HL-60/S4 treated with retinoic acid at 250 ng/mL for 4 days and 3 days (cell line): ENCODE results near the gene SORL1.
"Not testable (repeated sequence)": the region's sequence is repeated elsewhere in the genome, so short reads cannot be mapped to it uniquely, and the experiment has no call there.

Experiments
- in situ Hi-C: fragments of 300-500 bp; cut with MboI; formaldehyde crosslinking; loops from 2 replicates; pipeline ENCODE4 v1.7.0; 2022; ENCODE audit warnings: low sequenced_read_pairs

The SORL1 gene

DNA sequence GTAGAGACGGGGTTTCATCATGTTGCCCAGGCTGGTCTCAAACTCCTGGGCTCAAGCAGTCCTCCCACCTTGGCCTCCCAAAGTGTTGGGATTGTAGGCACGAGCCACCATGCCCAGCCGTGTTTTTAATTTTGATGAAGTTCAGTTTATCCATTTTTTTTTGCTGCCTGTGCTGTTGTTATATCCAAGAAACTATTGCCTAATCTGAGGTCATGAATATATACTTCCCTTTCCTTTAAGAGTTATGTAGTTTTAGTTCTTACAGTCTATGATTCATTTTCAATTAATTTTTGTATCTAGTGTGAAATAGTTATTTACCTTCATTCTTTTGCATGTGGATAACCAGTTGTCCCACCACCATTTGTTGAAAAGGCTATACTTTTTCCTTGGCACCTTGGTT lies 50.9 kb downstream of the SORL1 start:
- in situ Hi-C loops = no loop called here

DNA sequence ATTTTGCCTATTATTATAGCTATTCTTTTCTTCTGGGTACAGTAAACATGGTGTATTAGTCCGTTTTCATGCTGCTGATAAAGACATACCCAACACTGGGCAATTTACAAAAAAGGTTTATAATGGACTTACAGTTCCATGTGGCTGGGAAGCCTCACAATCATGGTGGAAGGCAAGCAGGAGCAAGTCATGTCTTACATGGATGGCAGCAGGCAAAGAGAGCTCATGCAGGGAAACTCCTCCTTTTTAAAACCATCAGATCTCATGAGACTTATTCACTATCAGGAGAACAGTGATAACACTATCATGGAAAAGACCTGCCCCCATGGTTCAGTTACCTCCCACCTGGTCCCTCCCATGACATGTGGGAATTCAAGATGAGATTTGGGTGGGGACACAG lies 54.1 kb downstream of the SORL1 start:
- in situ Hi-C loops = not testable (repeated sequence)

DNA sequence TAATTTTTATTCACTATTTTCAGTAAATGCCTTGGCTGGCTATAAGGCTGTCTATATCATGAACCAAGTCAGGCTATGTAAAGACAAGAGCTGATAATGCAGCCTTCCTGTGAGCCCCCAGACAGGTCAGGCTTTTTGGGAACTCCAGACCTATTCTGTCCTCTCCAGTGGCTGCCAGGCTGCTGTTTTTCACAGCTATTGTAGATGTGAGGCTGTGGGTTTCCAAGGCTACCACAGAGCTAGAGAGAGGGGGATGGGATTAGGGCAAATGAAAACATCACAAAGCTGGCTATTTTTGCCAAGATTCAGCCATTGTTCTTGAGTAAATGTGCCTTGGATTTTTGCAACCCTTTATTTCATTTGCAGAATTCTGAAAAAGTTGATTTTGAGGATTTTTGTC lies 56.3 kb downstream of the SORL1 start:
- in situ Hi-C loops = no loop called here

GRCh38 chr11:121510438-121510837 lies 58.3 kb downstream of the SORL1 start:
- in situ Hi-C loops = no loop called here

DNA sequence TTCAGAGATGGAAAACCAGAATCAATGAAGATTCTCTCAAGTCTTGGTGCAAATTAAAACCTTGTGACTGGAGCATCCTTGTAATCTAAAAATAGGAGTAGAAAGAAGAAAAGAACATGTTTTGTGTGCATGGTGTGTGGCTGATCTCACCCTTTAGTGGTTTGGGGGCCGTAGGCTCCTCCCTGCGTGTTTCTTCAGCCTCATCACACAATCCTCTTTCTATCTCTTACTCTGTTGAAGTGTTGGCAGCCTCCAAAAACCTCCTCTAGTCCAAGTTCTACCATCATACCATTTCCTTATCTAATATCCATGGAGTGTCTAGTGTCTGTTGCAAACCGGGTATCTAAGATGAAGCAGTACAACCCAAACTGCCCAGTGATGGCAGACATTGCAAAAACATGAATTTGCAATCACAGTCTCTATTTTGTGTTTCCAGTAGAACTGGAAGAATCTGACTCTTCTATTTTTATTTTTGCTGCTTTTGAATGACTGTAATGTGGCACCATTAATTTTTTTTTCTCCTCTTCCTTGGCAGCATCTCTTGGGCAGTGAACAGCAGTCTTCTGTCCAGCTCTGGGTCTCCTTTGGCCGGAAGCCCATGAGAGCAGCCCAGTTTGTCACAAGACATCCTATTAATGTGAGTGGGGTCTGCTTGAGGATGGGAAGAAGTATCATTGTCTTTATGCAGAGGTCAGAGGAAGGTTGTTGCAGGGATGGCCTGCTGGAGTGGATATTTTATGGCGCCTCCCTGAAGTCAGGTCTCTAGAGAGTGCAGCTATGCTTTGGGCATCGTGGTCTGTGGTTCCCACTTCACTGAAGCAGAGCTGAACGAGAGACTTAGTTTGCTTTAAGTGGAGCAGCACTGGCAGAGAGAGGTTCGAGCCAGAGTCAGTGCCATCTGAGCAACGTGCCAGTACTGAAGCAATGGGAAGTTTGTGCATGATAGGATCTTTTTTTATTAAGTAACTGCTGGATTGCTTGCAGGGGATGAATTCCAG lies 60.7 kb downstream of the SORL1 start:
- in situ Hi-C loops = no loop called here

DNA sequence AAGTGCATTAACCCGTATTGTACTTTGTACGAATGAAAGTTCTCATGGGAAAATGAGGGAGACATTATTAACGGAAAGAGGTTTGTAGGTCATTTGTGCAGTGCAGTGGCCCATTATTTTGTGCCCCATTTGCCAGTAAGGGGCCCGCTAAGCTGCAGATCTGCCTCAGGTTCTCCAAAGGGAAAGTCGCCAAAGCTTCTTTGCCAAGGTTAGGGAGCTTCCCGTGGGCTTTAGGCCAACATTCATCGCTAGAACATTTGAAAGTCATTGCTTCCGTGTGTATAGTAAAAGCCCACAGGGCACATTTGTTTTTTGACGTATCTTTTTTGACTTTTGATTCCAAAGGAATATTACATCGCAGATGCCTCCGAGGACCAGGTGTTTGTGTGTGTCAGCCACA lies 61.7 kb downstream of the SORL1 start:
- in situ Hi-C loops = no loop called here

DNA sequence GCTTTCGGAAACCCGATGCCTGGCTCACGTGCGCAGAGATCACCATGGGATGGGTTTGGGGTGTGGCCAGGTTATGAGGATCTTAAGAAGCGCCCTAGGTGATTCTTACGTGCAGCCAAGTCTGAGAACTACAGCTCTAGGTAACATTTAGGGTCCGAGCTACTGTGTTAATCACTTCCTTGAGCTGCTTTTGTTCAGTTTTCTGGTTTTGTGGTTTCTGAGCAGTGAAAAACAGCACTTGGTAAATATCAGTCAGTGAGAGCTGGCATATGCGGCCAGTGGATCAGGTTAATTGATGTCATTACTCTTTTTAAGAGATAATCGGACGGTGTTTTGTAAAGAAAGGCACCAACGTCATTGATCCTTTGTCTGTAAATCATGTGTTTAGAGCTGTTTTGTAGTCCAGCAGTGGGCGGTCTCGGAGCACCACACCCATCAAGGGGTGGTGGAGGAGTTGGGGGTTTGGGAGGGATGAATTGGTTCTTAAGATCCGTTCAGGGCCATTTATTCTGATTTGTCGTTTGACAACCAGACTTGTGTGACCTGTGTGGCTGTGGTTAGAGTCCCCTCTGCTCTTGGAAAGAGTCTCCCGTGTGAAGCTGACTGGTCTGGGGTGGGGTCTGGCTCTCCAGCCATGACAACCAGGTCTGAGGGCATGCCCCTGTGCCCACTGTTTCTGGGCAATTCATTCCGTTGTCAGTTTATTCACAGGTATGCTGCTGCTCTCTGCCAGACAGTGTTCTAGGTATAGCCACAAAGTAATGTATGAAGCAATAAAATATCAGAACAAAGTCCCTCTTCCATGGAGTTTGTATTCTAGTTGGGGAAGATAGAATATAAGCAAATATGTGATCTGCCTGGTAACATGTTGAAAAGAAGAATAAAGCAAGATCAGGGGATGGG lies 62.6 kb downstream of the SORL1 start:
- in situ Hi-C loops = no loop called here

DNA sequence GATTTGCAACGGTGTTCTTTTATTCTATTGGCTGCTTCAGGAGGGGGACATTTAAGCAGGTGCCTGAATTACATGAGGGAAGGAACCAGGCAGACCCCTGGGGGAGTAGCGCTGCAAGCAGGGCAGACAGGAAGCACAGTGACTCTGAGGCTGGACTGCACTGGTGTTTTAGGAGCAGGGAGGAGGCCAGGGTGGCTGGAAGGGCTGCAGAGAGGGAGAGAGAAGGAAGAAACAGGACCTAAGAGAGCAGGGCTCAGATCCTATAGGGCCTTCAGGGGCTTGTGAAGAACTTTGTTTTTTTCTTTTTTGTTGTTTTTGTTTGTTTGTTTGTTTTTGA lies 63.2 kb downstream of the SORL1 start:
- in situ Hi-C loops = no loop called here

- in situ Hi-C loops = no loop called here
Observed at GRCh38 chr11:121517996-121518395, 65.9 kb downstream of the SORL1 start.

DNA sequence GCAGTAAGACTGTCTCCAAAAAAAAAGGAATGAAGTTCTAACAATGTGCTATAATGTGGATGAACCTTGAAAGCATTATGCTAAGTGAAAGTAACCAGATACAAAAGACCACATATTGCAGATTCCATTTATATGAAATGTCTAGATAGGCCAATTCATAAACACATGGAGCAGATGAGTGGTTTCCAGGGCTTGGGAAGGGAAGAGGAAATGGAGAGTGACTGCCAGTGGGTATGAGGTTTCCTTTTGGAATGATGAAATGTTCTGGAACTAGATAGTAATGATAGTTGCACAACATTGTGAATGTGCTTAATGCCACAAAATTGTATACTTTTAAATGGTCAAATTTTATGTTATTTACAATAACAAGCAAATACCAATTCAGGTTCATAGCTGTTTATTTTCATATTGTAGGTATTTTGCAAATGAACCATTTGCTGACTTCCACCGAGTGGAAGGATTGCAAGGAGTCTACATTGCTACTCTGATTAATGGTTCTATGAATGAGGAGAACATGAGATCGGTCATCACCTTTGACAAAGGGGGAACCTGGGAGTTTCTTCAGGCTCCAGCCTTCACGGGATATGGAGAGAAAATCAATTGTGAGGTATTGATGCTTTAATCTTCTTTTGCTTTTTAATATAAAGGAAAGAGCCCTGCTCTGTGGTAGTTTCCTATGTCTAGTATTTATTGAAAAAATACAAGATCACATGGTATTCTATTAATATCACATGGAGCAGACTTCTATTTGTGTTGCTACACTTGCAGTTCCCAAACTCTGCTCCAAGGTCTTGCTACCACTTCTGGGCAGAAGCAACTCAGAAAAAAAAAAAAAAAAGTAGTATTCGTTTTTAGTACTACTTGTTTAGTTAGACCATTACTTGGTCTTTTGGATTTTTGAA lies 68.4 kb downstream of the SORL1 start:
- in situ Hi-C loops = no loop called here

GRCh38 chr11:121521145-121522042 lies 69.3 kb downstream of the SORL1 start:
- in situ Hi-C loops = no loop called here

DNA sequence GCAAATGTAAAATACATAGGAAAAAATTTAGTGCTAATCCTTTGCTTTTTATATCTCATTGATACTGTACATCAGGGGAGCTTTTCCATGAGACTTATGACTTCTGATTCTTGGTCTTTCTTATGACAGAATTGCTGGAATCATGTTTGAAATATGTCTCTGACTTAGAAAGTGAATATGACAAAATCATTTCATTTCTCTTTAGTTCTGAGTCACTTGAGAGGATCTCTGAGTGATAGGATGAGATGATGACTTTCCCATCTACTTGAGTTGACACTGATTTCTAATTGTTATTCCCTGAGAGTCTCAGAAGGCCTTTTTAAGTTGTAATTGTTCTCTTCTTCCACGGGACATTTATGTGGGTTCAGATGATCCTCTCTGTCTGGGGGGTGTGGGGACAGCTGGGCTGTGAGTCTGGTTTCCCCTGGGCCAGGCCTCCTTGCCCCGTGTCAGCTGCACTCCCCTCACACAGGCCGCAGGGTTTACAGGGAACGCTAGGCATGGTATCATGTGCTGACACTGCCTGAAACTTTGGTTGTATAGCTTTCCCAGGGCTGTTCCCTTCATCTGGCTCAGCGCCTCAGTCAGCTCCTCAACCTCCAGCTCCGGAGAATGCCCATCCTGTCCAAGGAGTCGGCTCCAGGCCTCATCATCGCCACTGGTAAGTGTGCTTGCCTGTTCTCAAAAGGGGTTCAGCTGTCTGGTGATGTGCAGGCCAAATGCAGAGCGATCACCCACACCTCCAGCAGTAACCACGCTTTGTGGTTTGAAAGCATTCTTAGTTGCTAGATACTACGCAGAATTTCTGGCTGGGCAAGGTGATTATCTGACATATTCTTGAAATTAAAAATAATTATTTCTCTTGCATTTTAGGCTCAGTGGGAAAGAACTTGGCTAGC lies 70.2 kb downstream of the SORL1 start:
- in situ Hi-C loops = no loop called here

DNA sequence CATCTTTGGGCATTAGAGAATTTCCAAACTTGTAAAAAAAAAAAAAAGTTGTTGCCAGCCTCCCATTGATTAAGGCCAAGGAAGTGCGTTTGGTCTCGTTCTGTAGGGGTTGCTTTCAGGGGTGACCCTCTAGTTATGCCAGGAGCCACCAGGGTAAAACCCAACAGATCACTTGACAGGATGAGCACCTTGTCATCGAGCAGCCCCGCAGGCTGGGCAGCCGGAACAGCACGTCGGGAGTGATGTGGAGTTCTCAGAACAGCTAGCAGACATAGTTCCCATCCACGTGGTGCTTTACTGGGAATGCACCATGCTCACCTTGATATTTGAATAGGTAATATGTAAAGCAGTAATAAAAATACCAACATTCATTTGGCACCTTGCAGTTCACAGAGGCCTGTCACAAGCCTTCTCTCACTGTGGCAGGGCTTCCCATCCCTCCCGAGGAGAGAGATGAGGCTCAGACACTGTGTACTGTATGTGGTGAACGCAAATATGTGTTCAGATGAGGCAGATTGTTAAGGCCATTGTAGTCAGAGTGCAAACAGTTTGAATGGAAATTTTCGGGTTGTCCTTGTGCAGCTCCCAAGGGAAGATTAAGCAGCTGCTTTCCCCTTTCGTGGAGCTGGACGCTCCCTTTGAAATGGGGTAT lies 71.6 kb downstream of the SORL1 start:
- in situ Hi-C loops = no loop called here

DNA sequence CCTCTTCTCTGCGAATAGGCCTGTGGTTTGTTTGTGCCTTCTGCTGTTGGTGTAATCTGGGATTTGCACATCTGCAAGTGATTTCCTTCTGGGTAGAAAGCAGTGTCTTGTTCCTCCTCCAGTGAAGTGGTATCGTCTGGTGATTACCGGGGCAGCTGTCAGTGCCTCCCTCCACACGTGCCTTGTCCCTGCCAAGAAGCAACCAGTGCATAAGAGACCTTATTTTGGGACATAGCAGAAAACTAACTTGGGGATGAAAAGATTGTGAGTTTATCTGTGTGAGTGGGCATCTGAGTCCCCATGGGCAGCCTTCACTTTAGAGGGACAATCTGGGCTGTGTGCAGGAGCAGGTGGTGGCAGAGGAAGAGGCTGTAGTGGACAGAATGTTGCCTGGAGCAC lies 72.1 kb downstream of the SORL1 start:
- in situ Hi-C loops = no loop called here

- in situ Hi-C loops = no loop called here
Observed at GRCh38 chr11:121525376-121525775, 73.3 kb downstream of the SORL1 start.

DNA sequence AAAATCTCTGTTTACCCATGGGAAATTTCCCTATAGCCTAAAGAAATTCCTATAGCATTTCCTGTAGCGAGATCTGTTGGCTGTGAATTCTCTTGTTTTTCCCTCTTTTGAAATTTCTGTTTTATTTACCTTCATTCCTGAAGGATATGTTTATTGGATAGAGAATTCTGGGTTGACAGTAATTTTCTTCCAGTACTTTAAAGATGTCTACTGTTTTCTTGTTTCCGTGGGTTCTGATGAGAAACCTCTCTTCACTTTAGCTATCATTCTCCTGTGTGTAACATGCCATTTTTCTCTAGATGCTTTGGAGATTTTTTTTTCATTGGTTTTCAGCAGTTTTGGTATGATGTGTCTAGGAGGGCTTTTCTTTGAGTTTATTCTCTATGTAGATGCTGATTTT lies 78.1 kb downstream of the SORL1 start:
- in situ Hi-C loops = no loop called here

DNA sequence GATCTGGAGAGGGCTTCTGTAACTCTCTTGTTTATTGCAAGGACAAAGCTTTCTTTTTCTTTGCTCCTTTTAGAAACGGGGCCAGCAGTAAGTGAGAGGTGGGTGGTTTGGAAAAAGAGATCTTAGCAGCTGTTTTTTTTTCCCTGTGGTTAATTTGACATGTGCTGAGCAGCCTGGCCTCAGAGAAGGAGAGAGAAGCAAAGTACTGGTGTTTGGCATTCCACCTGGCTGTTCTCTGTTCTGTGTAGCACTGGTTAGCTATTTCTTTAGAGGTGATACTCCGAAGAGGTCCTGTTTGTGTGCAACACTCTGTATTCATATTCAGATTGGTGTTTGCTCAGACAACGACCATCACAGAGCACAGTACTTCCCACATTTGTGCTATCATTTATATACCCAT lies 81.5 kb downstream of the SORL1 start:
- in situ Hi-C loops = no loop called here
